HepG2 (cell line): ENCODE measurements around the gene IQCK. TPM values are rescaled to one million over a fixed set of nuclear protein-coding genes. Genes with fewer than 3 reads are reported as not detected.

Experiments
- ATAC-seq: fragments of 200-7000 bp; cut with Tn5 transposase; 3 replicates; pipeline ENCODE4 v1.9.1; 2020; ENCODE audit warnings: mild to moderate bottlenecking, moderate library complexity
- BruUV-seq: library from RNA; stranded (reverse); fragments of 400-500 nt; replicated peaks from 2 replicates; lab custom pipeline; 2021; lab: Mats Ljungman, UMichigan
- CTCF ChIA-PET: fragments of 300-600 bp; formaldehyde crosslinking; extraction: SDS; loops from one replicate; lab custom pipeline; 2021; ENCODE audit warnings: low total read pairs, inconsistent platforms, low intra/inter-chr PET ratio; lab: Yijun Ruan, JAX
- POLR2A ChIA-PET: fragments of 350-600 bp; sonication (Branson Sonifier 250); formaldehyde crosslinking; loops from one replicate; lab custom pipeline; 2020; ENCODE audit warnings: antibody characterized with exemption, inconsistent platforms; lab: Yijun Ruan, JAX
- DNase-seq: peaks from one replicate; pipeline ENCODE4 v3.0.0-alpha.2; 2015; ENCODE audit warnings: low spot score
- FAIRE-seq: peaks from 3 replicates; lab custom pipeline; 2011; peaks lifted over from hg19 to GRCh38; lab: Jason Lieb, UNC
- H2AFZ ChIP-seq: one replicate; pipeline ENCODE4 v1.6.1; 2011; ENCODE audit warnings: low read length, inconsistent platforms
- H3K27ac ChIP-seq: fragments of 300-600 bp; 3 replicates; pipeline ENCODE4 v1.8.0; 2011; ENCODE audit warnings: mixed run types, mild to moderate bottlenecking, mixed read lengths, low read length, inconsistent platforms; ENCODE audit not compliant: insufficient read depth; ENCODE audit errors: extremely low read length
- H3K27me3 ChIP-seq, 2 experiments: fragments of 200-600 bp in 1 of 2; 2 replicates in 1 of 2; 3 replicates in 1 of 2; pipeline versions ENCODE4 v1.6.0 to v1.8.0; 2011; ENCODE audit warnings: low read length in 2 of 2, mild to moderate bottlenecking in 2 of 2, moderate library complexity in 2 of 2, inconsistent platforms in 1 of 2; ENCODE audit not compliant: insufficient read depth in 2 of 2, control insufficient read depth in 1 of 2
- H3K36me3 ChIP-seq, 2 experiments: fragments of 200-600 bp in 1 of 2; replicated peaks in 1 of 2; 2 replicates in 1 of 2; 3 replicates in 1 of 2; pipeline versions ENCODE4 v1.5.1 to v1.8.0; 2011; ENCODE audit warnings: low read length in 2 of 2, inconsistent platforms in 1 of 2; ENCODE audit not compliant: insufficient read depth in 2 of 2, control insufficient read depth in 1 of 2
- H3K4me1 ChIP-seq: 2 replicates; pipeline ENCODE4 v1.5.1; 2012; ENCODE audit warnings: low read length, inconsistent platforms; ENCODE audit not compliant: insufficient read depth
- H3K4me2 ChIP-seq: 2 replicates; pipeline ENCODE4 v1.6.0; 2011; ENCODE audit warnings: low read depth, low read length, inconsistent platforms
- H3K4me3 ChIP-seq, 3 experiments: fragments of 200-600 bp in 1 of 3; sonication (generic), shearing (Covaris generic) in 1 of 3; replicated peaks in 1 of 3; 2 replicates each; pipeline ENCODE4 v1.5.1; 2011 to 2016; ENCODE audit warnings: low read length in 3 of 3, inconsistent platforms in 2 of 3, low read depth in 2 of 3, mild to moderate bottlenecking in 2 of 3, control low read depth in 1 of 3, mixed read lengths in 1 of 3; ENCODE audit not compliant: insufficient read depth in 1 of 3
- H3K79me2 ChIP-seq: one replicate; pipeline ENCODE4 v1.6.1; 2011; ENCODE audit warnings: low read length, inconsistent platforms; ENCODE audit not compliant: insufficient read depth
- H3K9ac ChIP-seq: 2 replicates; pipeline ENCODE4 v1.6.0; 2011; ENCODE audit warnings: mild to moderate bottlenecking, low read depth, low read length, inconsistent platforms; ENCODE audit not compliant: insufficient read depth
- H3K9me3 ChIP-seq: 2 replicates; pipeline ENCODE4 v1.5.1; 2012; ENCODE audit warnings: mild to moderate bottlenecking, low read length
- H4K20me1 ChIP-seq: 2 replicates; pipeline ENCODE4 v1.6.0; 2011; ENCODE audit warnings: inconsistent platforms, mild to moderate bottlenecking, low read length, moderate library complexity; ENCODE audit not compliant: insufficient read depth
- BCLAF1 ChIP-seq: fragments of 450-650 bp; IDR thresholded peaks from 2 replicates; pipeline ENCODE4 v1.6.1; 2017; ENCODE audit warnings: mild to moderate bottlenecking
- FOXO1 ChIP-seq: sonication (generic); formaldehyde crosslinking; IDR thresholded peaks from 2 replicates; pipeline ENCODE4 v1.4.0; 2020; ENCODE audit warnings: missing genetic modification reagents
- FOXO4 ChIP-seq: sonication (generic); formaldehyde crosslinking; conservative IDR thresholded peaks from 2 replicates; pipeline ENCODE4 v1.8.1; 2023; ENCODE audit warnings: missing genetic modification reagents
- GZF1 ChIP-seq: sonication (generic); formaldehyde crosslinking; IDR thresholded peaks from 2 replicates; pipeline ENCODE4 v1.5.1; 2020; ENCODE audit warnings: mild to moderate bottlenecking, missing genetic modification reagents
- ISL2 ChIP-seq: sonication (generic); formaldehyde crosslinking; IDR thresholded peaks from 2 replicates; pipeline ENCODE4 v1.5.0; 2020; ENCODE audit warnings: missing genetic modification reagents
- MAFF ChIP-seq: IDR thresholded peaks from 2 replicates; pipeline ENCODE4 v1.6.1; 2011; ENCODE audit warnings: low read depth, low read length, improper control_type of control experiment
- MAFK ChIP-seq, 2 experiments: IDR thresholded peaks in 1 of 2; conservative IDR thresholded peaks in 1 of 2; 2 replicates each; pipeline ENCODE4 v1.6.1; 2011; ENCODE audit warnings: improper control_type of control experiment in 2 of 2, low read length in 2 of 2
- ZBTB49 ChIP-seq: sonication (generic); formaldehyde crosslinking; IDR thresholded peaks from 2 replicates; pipeline ENCODE4 v1.4.0; 2020; ENCODE audit warnings: missing genetic modification reagents, borderline replicate concordance
- ZNF605 ChIP-seq: sonication (generic); formaldehyde crosslinking; IDR thresholded peaks from 2 replicates; pipeline ENCODE4 v1.8.0; 2022; ENCODE audit warnings: mild to moderate bottlenecking, missing genetic modification reagents
- ZNF816 ChIP-seq: sonication (generic); formaldehyde crosslinking; IDR thresholded peaks from 2 replicates; pipeline ENCODE4 v1.8.0; 2022; ENCODE audit warnings: missing genetic modification reagents, mild to moderate bottlenecking, borderline replicate concordance
- WGBS: methylation state at CpG from one replicate; pipeline ENCODE4 v1.1.6; 2017; ENCODE audit warnings: low lambda C conversion rate; 5-methylcytosine and 5-hydroxymethylcytosine counted together
- in situ Hi-C: cut with HindIII; loops from 2 replicates; pipeline ENCODE4 v1.10.0; 2017; ENCODE audit warnings: low pct_unique_long_range_greater_than_20kb; ENCODE audit not compliant: extremely low pct_ligation_motif_present
- intact Hi-C: fragments of 100-400 bp; cut with micrococcal nuclease; formaldehyde crosslinking; loops from one replicate; pipeline ENCODE4 v1.10.0; 2022; ENCODE audit not compliant: unreplicated experiment
- polyA plus RNA-seq, 8 experiments: library from polyadenylated mRNA; depleted of rRNA in 3 of 8; stranded (reverse) in 7 of 8; unstranded in 1 of 8; fragments of >200 nt; fragmentation: Illumina TruSeq in 4 of 8; extraction: Trizol in 4 of 8; gene quantifications; 2 replicates each; pipeline versions ENCODE4 v1.2.1 to v1.2.3, GENCODE V29; 2011 to 2016; ENCODE audit warnings: low read depth in 4 of 8, missing spikeins in 1 of 8, mixed read lengths in 1 of 8; ENCODE audit not compliant: insufficient read depth in 1 of 8
- total RNA-seq, 5 experiments: library from RNA; depleted of rRNA; stranded (reverse); fragments of >200 nt; fragmentation: Illumina TruSeq; extraction: Trizol; gene quantifications; 2 replicates each; pipeline ENCODE4 v1.2.3, GENCODE V29; 2016; ENCODE audit warnings: low read depth in 1 of 5

IQCK gene
- total and polyA plus RNA-seq, 2 of the 13 experiments (the other 11 are each of a cell fraction or from before 2014, with no cell fraction given) = 5.1 to 7.3 TPM

GRCh38 chr16:19705843-19706242 lies 12.2 kb upstream of the IQCK start:
- no peak overlapping the region for H3K27ac ChIP-seq
- ChIA-PET POLR2A (interaction anchor here (1.0 kb wide), 1 partner anchor 13 kb away, joined by 4 read pairs; the partner anchor contains the start of genes IQCK and KNOP1), CTCF (no interaction called here)
- no peak for ATAC-seq
- no peak for TF ChIP-seq ZBTB49
- TF ChIP-seq MAFF = peak; percentile 65
- peak; percentile 72 to 80 for TF ChIP-seq MAFK (conservative IDR thresholded peaks at IDR 0.05 in 1 of 2, IDR thresholded peaks at IDR 0.05 in 1 of 2; ENCODE audit: low read length in 2 of 2)
- peaks cover 53 to 69% of the 10 kb centered on the region in 2 experiments for H3K36me3 ChIP-seq
- BruUV-seq = TSS peak; percentile 8
- intact Hi-C loops = no loop called here
- in situ Hi-C loops = no loop called here
- H3K4me1 ChIP-seq = peaks cover 11% of the 10 kb centered on the region
- H3K9me3 ChIP-seq = no peaks in the 10 kb centered on the region
- 98% methylated on average over 5 of the region's 5 CpGs for WGBS
- no peak for DNase-seq
- H3K9ac ChIP-seq = no peak overlapping the region
- no peak overlapping the region for H2AFZ ChIP-seq
- H4K20me1 ChIP-seq = no peaks in the 10 kb centered on the region
- FAIRE-seq = no peak
- no peak overlapping the region for H3K4me2 ChIP-seq
- H3K4me3 ChIP-seq = no peak overlapping the region
- no peaks in the 10 kb centered on the region for H3K79me2 ChIP-seq
- no peaks in the 10 kb centered on the region for H3K27me3 ChIP-seq

- Histone ChIP-seq H3K79me2 (peaks cover 7% of the 10 kb centered on the region), H3K4me1 (peaks cover 16% of the 10 kb centered on the region), H3K4me3 (no peak overlapping the region), H3K27ac (no peak overlapping the region), H2AFZ (no peak overlapping the region), H3K9ac (no peak overlapping the region), H3K36me3 (peaks cover 54 to 69% of the 10 kb centered on the region in 2 experiments), H3K4me2 (no peak overlapping the region), H3K27me3 (no peaks in the 10 kb centered on the region), H4K20me1 (peaks cover 3% of the 10 kb centered on the region), H3K9me3 (no peaks in the 10 kb centered on the region)
- in situ Hi-C loops = no loop called here
- ATAC-seq (no peak), FAIRE-seq (no peak), DNase-seq (no peak)
- POLR2A ChIA-PET = no interaction called here
- CTCF ChIA-PET = no interaction called here
- no TSS peak for BruUV-seq
- intact Hi-C loops = no loop called here
- WGBS = 97% methylated on average over 15 of the region's 15 CpGs
- TF ChIP-seq ZNF605 (CRISPR knock-in tag) = no peak
- no peak for TF ChIP-seq FOXO1
- no peak for TF ChIP-seq GZF1 (CRISPR knock-in tag)
- no peak for TF ChIP-seq BCLAF1
- TF ChIP-seq ISL2 (CRISPR knock-in tag) = no peak
- TF ChIP-seq FOXO4 (CRISPR knock-in tag) = no peak
- no peak for TF ChIP-seq ZNF816 (CRISPR knock-in tag)
These were observed 11.2 kb upstream of the IQCK start for GRCh38 chr16:19706846-19707245.
